Measurements from ENCODE around the gene DRICH1. TPM values are rescaled to one million over a fixed set of nuclear protein-coding genes. Genes with fewer than 3 reads are reported as not detected.
A peak's percentile ranks its signal among the peaks of the same experiment; 100 is the strongest.

Gene DRICH1
- total and polyA plus RNA-seq, 2 of the 8 experiments (the other 6 are each of a cell fraction or from before 2014, with no cell fraction given), result 0.21 to 0.28 TPM

GRCh38 chr22:23608583-23608982 is 23.5 kb downstream of the DRICH1 start:
- Histone ChIP-seq H4K91ac (replicated peaks; ENCODE audit: insufficient read length, low read length) (no peak overlapping the region), H3K36me3 (ENCODE audit: control insufficient read depth in 2 of 4, insufficient read depth in 4 of 4, low read length in 3 of 4) (no peaks in the 10 kb centered on the region), H2AFZ (ENCODE audit: low read length) (no peak overlapping the region), H4K20me1 (replicated peaks in 1 of 2; ENCODE audit: control insufficient read depth in 1 of 2, insufficient read depth in 2 of 2, low read length in 2 of 2) (peaks cover 0 to 3% of the 10 kb centered on the region in 2 experiments), H3K4me1 (replicated peaks in 1 of 4; ENCODE audit: control insufficient read depth in 3 of 4, insufficient read depth in 4 of 4, low read length in 3 of 4) (no peaks in the 10 kb centered on the region), H3K4me2 (ENCODE audit: insufficient read depth in 1 of 2, low read depth in 2 of 2, low read length in 2 of 2) (no peak overlapping the region), H3K27me3 (replicated peaks in 1 of 4; ENCODE audit: control insufficient read depth in 3 of 4, extremely low read depth in 1 of 4, insufficient read depth in 3 of 4, low read length in 3 of 4) (no peaks in the 10 kb centered on the region; a peak in 2 of 7 replicates), H4K5ac (ENCODE audit: insufficient read length, low read depth, low read length) (no peak overlapping the region), H3K9ac (replicated peaks in 1 of 4; ENCODE audit: extremely low read depth in 1 of 4, low read depth in 3 of 4, low read length in 3 of 4) (no peak overlapping the region; a peak in 1 of 7 replicates), H3K23me2 (ENCODE audit: low read depth, low read length) (no peaks in the 10 kb centered on the region), H2BK12ac (ENCODE audit: low read depth, low read length) (no peak overlapping the region), H3K4ac (replicated peaks; ENCODE audit: insufficient read length, low read depth, low read length) (no peak overlapping the region), H3K79me1 (ENCODE audit: low read depth, low read length) (no peaks in the 10 kb centered on the region), H3K56ac (replicated peaks; ENCODE audit: insufficient read length, low read depth, low read length) (no peak overlapping the region), H3K9me3 (ENCODE audit: insufficient read depth in 2 of 2, low read depth in 1 of 2, low read length in 1 of 2) (no peaks in the 10 kb centered on the region), H2AK5ac (ENCODE audit: low read depth, low read length) (no peak overlapping the region), H4K8ac (ENCODE audit: extremely low read depth, insufficient read depth, low read length) (no peak overlapping the region), H3K27ac (ENCODE audit: low read depth, low read length) (no peak overlapping the region), H2BK20ac (ENCODE audit: low read length) (no peak overlapping the region), H3K18ac (ENCODE audit: extremely low read depth, low read length) (no peak overlapping the region), H2BK15ac (ENCODE audit: low read length) (no peak overlapping the region), H3K4me3 (ENCODE audit: extremely low read depth in 1 of 4, insufficient read depth in 2 of 4, low read depth in 3 of 4, low read length in 4 of 4) (no peak overlapping the region), H3K23ac (ENCODE audit: insufficient read length) (no peak overlapping the region), H2BK120ac (replicated peaks; ENCODE audit: low read depth, low read length) (no peak overlapping the region), H3K14ac (ENCODE audit: insufficient read length) (no peak overlapping the region), H3K79me2 (ENCODE audit: control insufficient read depth in 1 of 2, insufficient read depth in 2 of 2, low read length in 2 of 2) (no peaks in the 10 kb centered on the region), H2BK5ac (ENCODE audit: low read depth, low read length) (no peak overlapping the region)
- FAIRE-seq (no peak), DNase-seq (ENCODE audit: low read depth in 1 of 2, low spot score in 2 of 2) (peak in 1 of 2 experiments; percentile 81)
- WGBS, 2 experiments (ENCODE audit: extremely low coverage in 1 of 2, insufficient coverage in 1 of 2, insufficient read length in 1 of 2, insufficient replicate concordance in 2 of 2, low coverage in 1 of 2, low lambda C conversion rate in 2 of 2, missing lambda C conversion rate in 1 of 2), result 58% methylated on average over 6 of the region's 6 CpGs; no CpG with 5 or more reads in 1 of the 2 experiments
- TF ChIP-seq RXRA (IDR thresholded peaks at IDR 0.05; ENCODE audit: insufficient read depth, low read depth, low read length), result no peak
- 0 out of 2 replicates have a peak, but pooled peaks have one; percentile 30 for TF ChIP-seq JUND (IDR thresholded peaks at IDR 0.05; ENCODE audit: low read length)
- no peak for TF ChIP-seq ZNF274 (IDR thresholded peaks at IDR 0.05; ENCODE audit: borderline replicate concordance, extremely low read depth, low read length)
- peak; percentile 66 to 74; a peak in 1 of 4 replicates for TF ChIP-seq SIN3A (conservative IDR thresholded peaks at IDR 0.05 in 1 of 2, IDR thresholded peaks at IDR 0.05 in 1 of 2; ENCODE audit: low read depth in 1 of 2, low read length in 2 of 2)
- TF ChIP-seq CEBPB (IDR thresholded peaks at IDR 0.05; ENCODE audit: low read depth, low read length), result no peak
- TF ChIP-seq, protein P1, sequence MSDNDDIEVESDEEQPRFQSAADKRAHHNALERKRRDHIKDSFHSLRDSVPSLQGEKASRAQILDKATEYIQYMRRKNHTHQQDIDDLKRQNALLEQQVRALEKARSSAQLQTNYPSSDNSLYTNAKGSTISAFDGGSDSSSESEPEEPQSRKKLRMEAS (IDR thresholded peaks at IDR 0.05), result peak; percentile 40; the same call in 1 of the 2 replicates
- ChIA-PET CTCF (ENCODE audit: partially characterized antibody) (interaction anchor here (0.6 to 1.2 kb wide), 4 partner anchors 15 to 1099 kb away, joined by 3 to 5 read pairs (median 4); no protein-coding TSS in a partner anchor), POLR2A (ENCODE audit: partially characterized antibody) (no interaction called here)

All from H1 (cell line).